Stomach (tissue), 4 donors: ENCODE results near the gene RIMS4.

Experiments
- CTCF ChIP-seq, 7 experiments: fragments of 450-650 bp in 4 of 7; fragments of 200-600 bp in 3 of 7; sonication (generic) in 3 of 7; IDR thresholded peaks; one replicate each; pipeline ENCODE4 v1.5.1; 2016 to 2019; ENCODE audit warnings: antibody characterized with exemption in 7 of 7, control low read depth in 2 of 7, mild to moderate bottlenecking in 1 of 7
- POLR2A ChIP-seq, 4 donors: fragments of 450-650 bp; IDR thresholded peaks; one replicate each; pipeline ENCODE4 v1.6.1; 2016; ENCODE audit warnings: antibody characterized with exemption in 4 of 4, control low read depth in 2 of 4, mild to moderate bottlenecking in 1 of 4, moderate library complexity in 1 of 4

- TF ChIP-seq POLR2A (IDR thresholded peaks at IDR 0.05) (no peak), CTCF (IDR thresholded peaks at IDR 0.05) (no peak)
Measured at GRCh38 chr20:44810061-44810390, 320 bp downstream of the RIMS4 start.
